DND-41 (cell line): ENCODE data around the gene TMEM132D.

Experiments
- EZH2 ChIP-seq: IDR thresholded peaks from 3 replicates; pipeline ENCODE4 v1.6.1; 2012; ENCODE audit warnings: borderline replicate concordance, low read depth, mild to moderate bottlenecking, moderate library complexity, low read length, inconsistent platforms; ENCODE audit not compliant: severe bottlenecking
- TF ChIP-seq, protein P1 (sequence below): IDR thresholded peaks from 2 replicates; pipeline ENCODE4 v1.5.1; 2012; ENCODE audit warnings: borderline replicate concordance, low read length, moderate library complexity, mild to moderate bottlenecking; ENCODE audit not compliant: poor library complexity, severe bottlenecking; ENCODE audit errors: extremely low read depth

GRCh38 chr12:129870136-129870535 lies 33.7 kb downstream of the TMEM132D start:
- TF ChIP-seq, protein P1, sequence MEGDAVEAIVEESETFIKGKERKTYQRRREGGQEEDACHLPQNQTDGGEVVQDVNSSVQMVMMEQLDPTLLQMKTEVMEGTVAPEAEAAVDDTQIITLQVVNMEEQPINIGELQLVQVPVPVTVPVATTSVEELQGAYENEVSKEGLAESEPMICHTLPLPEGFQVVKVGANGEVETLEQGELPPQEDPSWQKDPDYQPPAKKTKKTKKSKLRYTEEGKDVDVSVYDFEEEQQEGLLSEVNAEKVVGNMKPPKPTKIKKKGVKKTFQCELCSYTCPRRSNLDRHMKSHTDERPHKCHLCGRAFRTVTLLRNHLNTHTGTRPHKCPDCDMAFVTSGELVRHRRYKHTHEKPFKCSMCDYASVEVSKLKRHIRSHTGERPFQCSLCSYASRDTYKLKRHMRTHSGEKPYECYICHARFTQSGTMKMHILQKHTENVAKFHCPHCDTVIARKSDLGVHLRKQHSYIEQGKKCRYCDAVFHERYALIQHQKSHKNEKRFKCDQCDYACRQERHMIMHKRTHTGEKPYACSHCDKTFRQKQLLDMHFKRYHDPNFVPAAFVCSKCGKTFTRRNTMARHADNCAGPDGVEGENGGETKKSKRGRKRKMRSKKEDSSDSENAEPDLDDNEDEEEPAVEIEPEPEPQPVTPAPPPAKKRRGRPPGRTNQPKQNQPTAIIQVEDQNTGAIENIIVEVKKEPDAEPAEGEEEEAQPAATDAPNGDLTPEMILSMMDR = no peak
- no peak for TF ChIP-seq EZH2
